ENCODE measurements around the gene MRPL58. TPM values are rescaled to one million over a fixed set of nuclear protein-coding genes. Genes with fewer than 3 reads are reported as not detected.
"Not testable (repeated sequence)": the region's sequence is repeated elsewhere in the genome, so short reads cannot be mapped to it uniquely, and the experiment has no call there.

Gene MRPL58
- total RNA-seq, 4 donors from 2014 or later, result 97.9 to 141 (median 107) TPM

DNA sequence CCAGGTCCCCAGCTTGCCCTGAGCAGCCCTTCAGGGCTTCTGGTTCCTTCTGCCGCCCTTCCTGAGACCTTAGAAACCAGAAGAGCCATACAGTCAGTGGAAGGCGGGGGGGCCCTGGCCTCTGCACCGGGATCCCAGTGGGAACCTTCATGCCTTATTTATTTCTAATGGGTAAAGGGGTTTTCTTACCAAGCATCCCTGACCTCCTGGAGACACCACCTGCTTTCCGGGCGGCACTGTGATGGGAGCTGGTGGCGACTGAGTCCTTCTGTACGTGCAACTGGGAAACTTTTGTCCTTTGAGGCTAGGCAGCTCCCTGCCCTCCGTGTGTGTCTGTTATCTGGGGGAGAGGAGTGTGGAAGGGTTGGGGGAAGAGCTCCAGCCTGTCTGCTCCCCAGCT, 7.2 kb upstream of the MRPL58 start:
- no peak for DNase-seq

GRCh38 chr17:75006084-75006483, 6.4 kb upstream of the MRPL58 start:
- H3K9me3 ChIP-seq; DNase-seq; H3K4me1 ChIP-seq; H3K4me3 ChIP-seq; H3K36me3 ChIP-seq; H3K27me3 ChIP-seq; ATAC-seq; in situ Hi-C loops (cut with MboI; ENCODE audit: low sequenced_read_pairs in 4 of 4); intact Hi-C loops (cut with DNase I; ENCODE audit: low total_unique reads); H3K27ac ChIP-seq: not testable (repeated sequence)

More for the DNA sequence above, 7.2 kb upstream of the MRPL58 start:
- Histone ChIP-seq H3K4me1 (no peaks in the 10 kb centered on the region), H3K4me3 (no peak overlapping the region), H3K27me3 (no peaks in the 10 kb centered on the region), H3K9me3 (no peaks in the 10 kb centered on the region), H3K27ac (no peak overlapping the region), H3K36me3 (peaks cover 0 to 4% of the 10 kb centered on the region in 2 donors)
- intact Hi-C loops (cut with DNase I; ENCODE audit: low total_unique reads), result no loop called here
- no peak for ATAC-seq
- in situ Hi-C loops (cut with MboI; ENCODE audit: low sequenced_read_pairs in 4 of 4), result no loop called here
- TF ChIP-seq CTCF (IDR thresholded peaks at IDR 0.05 in 4 of 5, conservative IDR thresholded peaks at IDR 0.05 in 1 of 5), result no peak
- no peak for TF ChIP-seq POLR2A (IDR thresholded peaks at IDR 0.05)

DNA sequence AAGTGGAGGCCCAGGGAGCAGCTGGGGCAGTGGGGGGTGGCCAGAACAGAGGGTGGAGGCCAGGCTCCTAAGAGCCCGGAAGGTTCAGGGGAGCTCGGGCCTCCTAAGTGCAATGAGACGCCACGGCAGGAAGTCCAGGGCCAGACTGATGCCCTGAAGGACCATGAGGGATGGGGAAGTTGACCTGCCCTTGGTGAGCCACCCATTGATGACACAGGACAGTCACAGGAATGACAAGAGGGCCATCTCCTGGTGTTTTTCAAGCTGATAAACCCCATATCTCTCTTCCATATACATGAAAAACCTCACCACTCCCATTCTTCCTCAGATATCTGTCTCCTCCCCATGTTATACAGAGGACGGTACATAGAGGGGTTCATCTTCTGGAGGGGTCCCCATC, 5.8 kb upstream of the MRPL58 start:
- ATAC-seq (no peak), DNase-seq (no peak)
- no peaks in the 10 kb centered on the region for H3K27me3 ChIP-seq
- H3K9me3 ChIP-seq, result no peaks in the 10 kb centered on the region
- TF ChIP-seq CTCF (IDR thresholded peaks at IDR 0.05 in 4 of 5, conservative IDR thresholded peaks at IDR 0.05 in 1 of 5) (no peak), POLR2A (IDR thresholded peaks at IDR 0.05) (no peak)
- H3K36me3 ChIP-seq, result peaks cover 0 to 4% of the 10 kb centered on the region in 2 donors
- H3K4me1 ChIP-seq, result peaks cover 3 to 7% of the 10 kb centered on the region in 2 donors
- intact Hi-C loops (cut with DNase I; ENCODE audit: low total_unique reads), result no loop called here
- in situ Hi-C loops (cut with MboI; ENCODE audit: low sequenced_read_pairs in 4 of 4), result no loop called here
- no peak overlapping the region for H3K27ac ChIP-seq
- H3K4me3 ChIP-seq, result no peak overlapping the region

DNA sequence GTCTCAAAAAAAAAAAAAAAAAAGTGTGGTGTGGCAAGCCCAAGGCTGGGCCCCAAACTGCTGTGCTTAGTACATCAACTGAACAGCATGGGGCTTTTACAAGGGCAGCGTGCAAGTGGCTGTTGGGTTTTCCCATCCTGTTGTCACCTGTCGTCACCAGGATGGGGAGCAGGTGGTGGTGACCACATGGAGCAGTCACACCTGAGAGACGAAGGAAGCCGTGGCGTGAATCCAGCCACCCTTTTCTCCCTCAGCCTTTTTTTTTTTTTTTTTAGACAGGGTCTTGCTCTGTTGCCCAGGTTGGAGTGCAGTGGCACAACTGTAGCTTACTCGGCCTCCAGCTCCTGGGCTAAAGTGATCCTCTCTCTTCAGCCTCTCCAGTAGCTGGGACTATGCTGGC, 4.1 kb upstream of the MRPL58 start:
- Histone ChIP-seq H3K27me3 (no peaks in the 10 kb centered on the region), H3K4me1 (peaks cover 11 to 16% of the 10 kb centered on the region in 2 donors), H3K4me3 (no peak overlapping the region), H3K36me3 (no peaks in the 10 kb centered on the region), H3K27ac (no peak overlapping the region), H3K9me3 (no peaks in the 10 kb centered on the region)
- in situ Hi-C loops (cut with MboI; ENCODE audit: low sequenced_read_pairs in 4 of 4), result no loop called here
- intact Hi-C loops (cut with DNase I; ENCODE audit: low total_unique reads), result no loop called here
- ATAC-seq (no peak), DNase-seq (no peak)
- TF ChIP-seq POLR2A (IDR thresholded peaks at IDR 0.05) (no peak), CTCF (IDR thresholded peaks at IDR 0.05 in 4 of 5, conservative IDR thresholded peaks at IDR 0.05 in 1 of 5) (no peak)

- Histone ChIP-seq H3K27me3 (no peaks in the 10 kb centered on the region), H3K27ac (no peak overlapping the region), H3K4me1 (peaks cover 16 to 22% of the 10 kb centered on the region in 2 donors), H3K36me3 (no peaks in the 10 kb centered on the region), H3K9me3 (no peaks in the 10 kb centered on the region), H3K4me3 (no peak overlapping the region)
- TF ChIP-seq CTCF (IDR thresholded peaks at IDR 0.05 in 4 of 5, conservative IDR thresholded peaks at IDR 0.05 in 1 of 5) (no peak), POLR2A (IDR thresholded peaks at IDR 0.05) (no peak)
- intact Hi-C loops (cut with DNase I; ENCODE audit: low total_unique reads) (no loop called here), in situ Hi-C loops (cut with MboI; ENCODE audit: low sequenced_read_pairs in 4 of 4) (no loop called here)
- DNase-seq, result no peak
- ATAC-seq, result no peak
Observed at GRCh38 chr17:75009139-75009724, 3.2 kb upstream of the MRPL58 start.

Measured in gastrocnemius medialis (tissue), 4 donors.